Right atrium auricular region (tissue), 2 donors: ENCODE data around the gene PATE4. TPM values are rescaled to one million over a fixed set of nuclear protein-coding genes. Genes with fewer than 3 reads are reported as not detected.

Experiments
- DNase-seq: peaks from one replicate; pipeline ENCODE4 v3.0.0-alpha.2; 2019; ENCODE audit warnings: low spot score
- H3K27ac ChIP-seq, 2 donors: fragments of 200-600 bp; sonication (generic); 1 replicate in 1 of 2; 2 replicates in 1 of 2; pipeline ENCODE4 v1.5.1; 2016 to 2019
- H3K27me3 ChIP-seq, 2 donors: fragments of 200-600 bp; sonication (generic); one replicate each; pipeline versions ENCODE4 v1.5.1 to v1.6.0; 2017 to 2019
- H3K36me3 ChIP-seq: fragments of 200-600 bp; sonication (generic); one replicate; pipeline ENCODE4 v1.5.1; 2016
- H3K4me1 ChIP-seq, 2 donors: fragments of 200-600 bp; sonication (generic); one replicate each; pipeline versions ENCODE4 v1.5.1 to v1.6.0; 2017 to 2019
- H3K4me3 ChIP-seq, 2 donors: fragments of 200-600 bp; sonication (generic); 1 replicate in 1 of 2; 2 replicates in 1 of 2; pipeline ENCODE4 v1.5.1; 2017 to 2019; ENCODE audit warnings: mild to moderate bottlenecking in 1 of 2, moderate library complexity in 1 of 2
- H3K9me3 ChIP-seq, 2 donors: fragments of 200-600 bp; sonication (generic); one replicate each; pipeline ENCODE4 v1.5.1; 2019
- CTCF ChIP-seq, 2 donors: fragments of 200-600 bp; sonication (generic); IDR thresholded peaks; one replicate each; pipeline ENCODE4 v1.5.1; 2019; ENCODE audit warnings: antibody characterized with exemption in 2 of 2
- total RNA-seq, 2 donors: library from RNA; depleted of rRNA; stranded (reverse); fragments of >200 nt; gene quantifications; one replicate each; pipeline ENCODE4 v1.1.0, GENCODE V29; 2016

The PATE4 gene
- total RNA-seq, 2 donors from 2014 or later: not detected

GRCh38 chr11:125869521-125869920 is 36.4 kb downstream of the PATE4 start:
- DNase-seq: no peak
- Histone ChIP-seq H3K27ac (no peak overlapping the region), H3K4me3 (no peak overlapping the region), H3K36me3 (no peaks in the 10 kb centered on the region), H3K9me3 (no peaks in the 10 kb centered on the region), H3K27me3 (no peaks in the 10 kb centered on the region), H3K4me1 (no peaks in the 10 kb centered on the region)
- TF ChIP-seq CTCF (IDR thresholded peaks at IDR 0.05): no peak

- peak in 1 of 2 donors; percentile 58 for TF ChIP-seq CTCF (IDR thresholded peaks at IDR 0.05)
- no peaks in the 10 kb centered on the region for H3K9me3 ChIP-seq
- DNase-seq: no peak
- H3K4me3 ChIP-seq: no peak overlapping the region
- no peaks in the 10 kb centered on the region for H3K4me1 ChIP-seq
- no peaks in the 10 kb centered on the region for H3K36me3 ChIP-seq
- no peaks in the 10 kb centered on the region for H3K27me3 ChIP-seq
- no peak overlapping the region for H3K27ac ChIP-seq
Observed at GRCh38 chr11:125871391-125872137, 38.4 kb downstream of the PATE4 start.

GRCh38 chr11:125872138-125872491 is 39.0 kb downstream of the PATE4 start:
- DNase-seq: no peak
- Histone ChIP-seq H3K9me3 (no peaks in the 10 kb centered on the region), H3K27me3 (no peaks in the 10 kb centered on the region), H3K4me3 (no peak overlapping the region), H3K36me3 (no peaks in the 10 kb centered on the region), H3K27ac (no peak overlapping the region), H3K4me1 (no peaks in the 10 kb centered on the region)
- no peak for TF ChIP-seq CTCF (IDR thresholded peaks at IDR 0.05)

DNA sequence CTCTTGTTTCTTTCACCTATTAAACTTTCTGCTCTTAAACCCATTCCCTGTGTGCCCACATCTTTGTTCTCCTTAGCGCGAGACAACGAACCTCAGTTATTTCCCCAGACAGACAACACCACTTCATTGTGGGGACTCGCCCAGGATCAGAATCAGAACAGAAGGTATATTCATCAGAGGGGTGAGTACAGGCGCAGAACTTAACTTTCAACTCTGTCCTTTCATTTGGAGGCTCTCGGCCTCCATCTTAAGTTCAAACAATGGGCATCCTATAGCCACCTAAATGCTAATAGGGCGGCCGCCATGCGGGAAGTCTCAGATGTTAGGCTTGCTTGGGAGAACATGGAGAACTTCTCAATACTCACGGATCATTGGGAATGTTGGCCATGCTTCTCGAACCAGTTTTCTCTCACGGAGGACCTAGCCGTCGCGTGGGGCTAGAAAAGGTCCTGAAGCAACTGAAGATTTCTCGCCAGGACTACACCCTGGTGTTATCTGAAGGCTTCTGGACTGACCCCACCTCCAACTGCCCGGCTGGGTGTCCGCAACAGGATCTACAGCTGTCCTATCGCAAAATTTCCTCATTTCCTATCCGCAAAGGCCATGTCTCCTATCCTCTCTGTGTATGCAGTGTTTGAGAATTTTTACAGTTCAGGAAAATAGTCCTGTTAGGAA is 40.9 kb downstream of the PATE4 start:
- Histone ChIP-seq H3K36me3 (no peaks in the 10 kb centered on the region), H3K9me3 (no peaks in the 10 kb centered on the region), H3K4me1 (no peaks in the 10 kb centered on the region), H3K4me3 (peak overlapping the region in 1 of 2 donors; percentile 17), H3K27ac (no peak overlapping the region), H3K27me3 (no peaks in the 10 kb centered on the region)
- no peak for DNase-seq
- TF ChIP-seq CTCF (IDR thresholded peaks at IDR 0.05): no peak

DNA sequence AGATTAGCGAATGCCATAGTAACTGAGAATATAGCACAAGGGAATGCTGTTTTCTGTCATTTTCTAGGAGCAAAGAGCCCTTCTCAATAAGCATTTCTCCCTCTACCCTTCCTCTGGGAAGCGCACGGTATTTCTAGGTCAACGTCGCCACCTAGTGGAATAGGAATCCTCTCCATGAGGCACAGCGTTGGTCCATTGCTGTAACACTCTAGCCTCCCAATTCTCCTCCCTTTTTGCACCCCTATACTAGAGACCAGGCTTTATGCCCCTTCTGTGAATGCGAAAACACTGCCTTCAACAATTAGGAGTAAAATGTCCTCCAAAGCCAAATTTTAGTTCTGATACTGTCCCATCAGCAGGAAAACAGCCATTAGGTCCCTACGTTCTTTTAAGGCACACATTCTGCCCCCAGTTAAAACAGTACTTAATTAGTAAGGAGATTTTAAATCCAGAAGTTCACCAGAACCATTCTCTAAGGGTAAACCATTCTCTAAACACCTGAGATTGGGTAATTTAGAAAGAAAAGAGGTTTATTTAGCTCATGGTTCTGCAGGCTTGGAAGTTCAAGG is 41.5 kb downstream of the PATE4 start:
- DNase-seq: no peak
- H3K9me3 ChIP-seq: no peaks in the 10 kb centered on the region
- H3K27me3 ChIP-seq: no peaks in the 10 kb centered on the region
- peak; percentile 71 to 84 for TF ChIP-seq CTCF (IDR thresholded peaks at IDR 0.05)
- peak overlapping the region in 1 of 2 donors; percentile 17 for H3K4me3 ChIP-seq
- no peak overlapping the region for H3K27ac ChIP-seq
- no peaks in the 10 kb centered on the region for H3K36me3 ChIP-seq
- no peaks in the 10 kb centered on the region for H3K4me1 ChIP-seq
